ENCODE data around the gene ACOXL.

The ACOXL gene

GRCh38 chr2:110789706-110790105 is 57.3 kb downstream of the ACOXL start:
- H3K27me3 ChIP-seq: no peaks in the 10 kb centered on the region
- no peaks in the 10 kb centered on the region for H3K36me3 ChIP-seq
- H3K9me3 ChIP-seq: no peaks in the 10 kb centered on the region
- DNase-seq: no peak
- H3K4me1 ChIP-seq: no peaks in the 10 kb centered on the region
- TF ChIP-seq CTCF (IDR thresholded peaks at IDR 0.05; ENCODE audit: low read depth, low read length): no peak
- no peak overlapping the region for H3K4me3 ChIP-seq (ENCODE audit: low read depth, low read length)

- no peak for TF ChIP-seq CTCF (IDR thresholded peaks at IDR 0.05; ENCODE audit: low read depth, low read length)
- Histone ChIP-seq H3K4me1 (no peaks in the 10 kb centered on the region), H3K9me3 (no peaks in the 10 kb centered on the region), H3K36me3 (no peaks in the 10 kb centered on the region), H3K4me3 (ENCODE audit: low read depth, low read length) (no peak overlapping the region), H3K27me3 (no peaks in the 10 kb centered on the region)
- DNase-seq: no peak
Observed at GRCh38 chr2:110790907-110791306, 58.5 kb downstream of the ACOXL start.

- Histone ChIP-seq H3K9me3 (no peaks in the 10 kb centered on the region), H3K27me3 (no peaks in the 10 kb centered on the region), H3K4me3 (ENCODE audit: low read depth, low read length) (no peak overlapping the region), H3K36me3 (no peaks in the 10 kb centered on the region), H3K4me1 (no peaks in the 10 kb centered on the region)
- DNase-seq: no peak
- no peak for TF ChIP-seq CTCF (IDR thresholded peaks at IDR 0.05; ENCODE audit: low read depth, low read length)
Observed at GRCh38 chr2:110791435-110791834, 59.1 kb downstream of the ACOXL start.

GRCh38 chr2:110793034-110793433 is 60.7 kb downstream of the ACOXL start:
- Histone ChIP-seq H3K4me3 (ENCODE audit: low read depth, low read length) (no peak overlapping the region), H3K36me3 (no peaks in the 10 kb centered on the region), H3K4me1 (no peaks in the 10 kb centered on the region), H3K27me3 (no peaks in the 10 kb centered on the region), H3K9me3 (no peaks in the 10 kb centered on the region)
- no peak for DNase-seq
- no peak for TF ChIP-seq CTCF (IDR thresholded peaks at IDR 0.05; ENCODE audit: low read depth, low read length)

- Histone ChIP-seq H3K36me3 (no peaks in the 10 kb centered on the region), H3K27me3 (no peaks in the 10 kb centered on the region), H3K4me3 (ENCODE audit: low read depth, low read length) (no peak overlapping the region), H3K4me1 (no peaks in the 10 kb centered on the region), H3K9me3 (no peaks in the 10 kb centered on the region)
- no peak for DNase-seq
- no peak for TF ChIP-seq CTCF (IDR thresholded peaks at IDR 0.05; ENCODE audit: low read depth, low read length)
Observed at GRCh38 chr2:110794390-110794789, 62.0 kb downstream of the ACOXL start.

- TF ChIP-seq CTCF (IDR thresholded peaks at IDR 0.05; ENCODE audit: low read depth, low read length): no peak
- no peaks in the 10 kb centered on the region for H3K27me3 ChIP-seq
- no peaks in the 10 kb centered on the region for H3K36me3 ChIP-seq
- no peak for DNase-seq
- H3K4me3 ChIP-seq (ENCODE audit: low read depth, low read length): no peak overlapping the region
- no peaks in the 10 kb centered on the region for H3K4me1 ChIP-seq
- H3K9me3 ChIP-seq: no peaks in the 10 kb centered on the region
Observed at GRCh38 chr2:110794951-110795350, 62.6 kb downstream of the ACOXL start.
